ENCODE data around the gene PTTG1IP. TPM values are rescaled to one million over a fixed set of nuclear protein-coding genes. Genes with fewer than 3 reads are reported as not detected.
"Not testable (repeated sequence)": the region's sequence is repeated elsewhere in the genome, so short reads cannot be mapped to it uniquely, and the experiment has no call there.

The PTTG1IP gene
- total RNA-seq, 1 experiment from 2014 or later: 136 TPM

GRCh38 chr21:44884097-44884496 is 10.6 kb upstream of the PTTG1IP start:
- Mint-ChIP-seq H3K36me3 (ENCODE audit: insufficient read depth, unreplicated experiment) (peaks cover 4% of the 10 kb centered on the region), H3K4me1 (ENCODE audit: low read depth, unreplicated experiment) (peaks cover 19% of the 10 kb centered on the region), H3K9me3 (ENCODE audit: low read depth, unreplicated experiment) (no peaks in the 10 kb centered on the region), H3K4me3 (ENCODE audit: low read depth, unreplicated experiment) (no peak overlapping the region), H3K27me3 (ENCODE audit: unreplicated experiment) (peaks cover 13% of the 10 kb centered on the region), H3K27ac (ENCODE audit: unreplicated experiment) (no peak overlapping the region)
- TF ChIP-seq, protein P1, sequence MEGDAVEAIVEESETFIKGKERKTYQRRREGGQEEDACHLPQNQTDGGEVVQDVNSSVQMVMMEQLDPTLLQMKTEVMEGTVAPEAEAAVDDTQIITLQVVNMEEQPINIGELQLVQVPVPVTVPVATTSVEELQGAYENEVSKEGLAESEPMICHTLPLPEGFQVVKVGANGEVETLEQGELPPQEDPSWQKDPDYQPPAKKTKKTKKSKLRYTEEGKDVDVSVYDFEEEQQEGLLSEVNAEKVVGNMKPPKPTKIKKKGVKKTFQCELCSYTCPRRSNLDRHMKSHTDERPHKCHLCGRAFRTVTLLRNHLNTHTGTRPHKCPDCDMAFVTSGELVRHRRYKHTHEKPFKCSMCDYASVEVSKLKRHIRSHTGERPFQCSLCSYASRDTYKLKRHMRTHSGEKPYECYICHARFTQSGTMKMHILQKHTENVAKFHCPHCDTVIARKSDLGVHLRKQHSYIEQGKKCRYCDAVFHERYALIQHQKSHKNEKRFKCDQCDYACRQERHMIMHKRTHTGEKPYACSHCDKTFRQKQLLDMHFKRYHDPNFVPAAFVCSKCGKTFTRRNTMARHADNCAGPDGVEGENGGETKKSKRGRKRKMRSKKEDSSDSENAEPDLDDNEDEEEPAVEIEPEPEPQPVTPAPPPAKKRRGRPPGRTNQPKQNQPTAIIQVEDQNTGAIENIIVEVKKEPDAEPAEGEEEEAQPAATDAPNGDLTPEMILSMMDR (IDR thresholded peaks at IDR 0.05; ENCODE audit: unreplicated experiment): no peak
- BruUV-seq (replicated peaks): no TSS peak
- no peak for DNase-seq
- CTCF ChIA-PET: no interaction called here
- intact Hi-C loops (cut with micrococcal nuclease; ENCODE audit: unreplicated experiment): no loop called here

DNA sequence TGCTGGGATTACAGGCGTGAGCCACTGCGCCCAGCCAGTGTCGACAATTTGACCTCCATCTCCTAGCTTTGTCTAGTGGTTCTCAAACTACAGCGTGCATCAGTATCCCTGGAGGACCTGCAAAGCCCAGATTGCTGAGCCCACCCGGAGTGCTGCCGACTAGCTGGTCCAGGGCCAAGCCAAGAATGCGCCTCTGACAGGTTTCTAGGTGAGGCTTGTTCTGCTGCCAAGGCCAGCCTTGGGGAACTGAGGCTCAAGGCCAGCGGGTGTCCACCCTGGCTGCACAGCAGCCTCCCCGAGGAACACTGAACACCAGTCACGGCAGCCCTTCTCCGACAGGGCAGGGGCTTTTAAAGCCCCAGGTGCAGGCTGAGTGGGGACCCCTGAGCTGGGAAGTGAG is 9.8 kb upstream of the PTTG1IP start:
- H3K4me1 Mint-ChIP-seq (ENCODE audit: low read depth, unreplicated experiment): peaks cover 19% of the 10 kb centered on the region
- intact Hi-C loops (cut with micrococcal nuclease; ENCODE audit: unreplicated experiment): no loop called here
- no peak overlapping the region for H3K27ac Mint-ChIP-seq (ENCODE audit: unreplicated experiment)
- H3K27me3 Mint-ChIP-seq (ENCODE audit: unreplicated experiment): peaks cover 13% of the 10 kb centered on the region
- CTCF ChIA-PET: interaction anchor here (0.5 kb wide), 1 partner anchor 9 kb away, joined by 5 read pairs; no protein-coding TSS in a partner anchor
- no TSS peak for BruUV-seq (replicated peaks)
- no peaks in the 10 kb centered on the region for H3K36me3 Mint-ChIP-seq (ENCODE audit: insufficient read depth, unreplicated experiment)
- no peak overlapping the region for H3K4me3 Mint-ChIP-seq (ENCODE audit: low read depth, unreplicated experiment)
- no peaks in the 10 kb centered on the region for H3K9me3 Mint-ChIP-seq (ENCODE audit: low read depth, unreplicated experiment)
- TF ChIP-seq, protein P1 (IDR thresholded peaks at IDR 0.05; ENCODE audit: unreplicated experiment): no peak
- no peak for DNase-seq

DNA sequence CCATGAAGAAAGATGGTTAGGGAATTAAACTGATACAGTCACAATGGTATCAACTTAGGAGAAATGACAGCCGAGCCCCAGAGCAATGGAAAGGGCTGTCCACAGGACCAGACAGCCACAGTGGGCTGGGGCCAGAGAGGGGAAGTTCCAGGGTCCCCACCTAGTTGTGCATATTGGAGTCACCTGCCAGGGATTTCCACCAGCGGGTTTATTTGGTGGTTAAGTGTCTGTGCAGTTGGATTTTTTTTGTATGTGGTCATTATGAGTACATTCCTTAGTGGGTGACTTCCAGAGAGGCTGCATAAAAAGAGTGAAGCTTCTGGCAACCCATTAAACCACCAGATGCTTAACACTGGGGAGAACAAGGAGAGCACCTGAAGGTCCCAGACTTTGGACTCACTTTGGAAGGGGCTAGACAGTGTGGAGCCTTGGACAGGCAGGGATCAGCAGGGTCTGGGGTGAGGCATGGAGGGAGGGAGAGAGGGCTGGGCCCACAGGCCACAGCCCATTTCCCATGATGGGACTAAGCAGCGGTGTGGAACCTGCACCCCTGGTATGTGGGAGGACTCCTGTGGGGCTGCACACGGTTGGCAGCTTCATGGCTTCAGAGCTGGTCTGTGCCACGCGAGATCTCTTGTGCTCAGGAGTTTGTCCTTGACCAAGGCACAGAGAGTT is 7.8 kb upstream of the PTTG1IP start:
- CTCF ChIA-PET: no interaction called here
- Mint-ChIP-seq H3K4me1 (ENCODE audit: low read depth, unreplicated experiment) (peaks cover 19% of the 10 kb centered on the region), H3K9me3 (ENCODE audit: low read depth, unreplicated experiment) (no peaks in the 10 kb centered on the region), H3K36me3 (ENCODE audit: insufficient read depth, unreplicated experiment) (no peaks in the 10 kb centered on the region), H3K4me3 (ENCODE audit: low read depth, unreplicated experiment) (no peak overlapping the region), H3K27ac (ENCODE audit: unreplicated experiment) (no peak overlapping the region), H3K27me3 (ENCODE audit: unreplicated experiment) (peaks cover 13% of the 10 kb centered on the region)
- TF ChIP-seq, protein P1 (IDR thresholded peaks at IDR 0.05; ENCODE audit: unreplicated experiment): no peak
- intact Hi-C loops (cut with micrococcal nuclease; ENCODE audit: unreplicated experiment): no loop called here
- DNase-seq: no peak
- BruUV-seq (replicated peaks): no TSS peak

- intact Hi-C loops (cut with micrococcal nuclease; ENCODE audit: unreplicated experiment): no loop called here
- DNase-seq: no peak
- H3K27ac Mint-ChIP-seq (ENCODE audit: unreplicated experiment): no peak overlapping the region
- H3K9me3 Mint-ChIP-seq (ENCODE audit: low read depth, unreplicated experiment): no peaks in the 10 kb centered on the region
- no peaks in the 10 kb centered on the region for H3K36me3 Mint-ChIP-seq (ENCODE audit: insufficient read depth, unreplicated experiment)
- TF ChIP-seq, protein P1 (IDR thresholded peaks at IDR 0.05; ENCODE audit: unreplicated experiment): no peak
- CTCF ChIA-PET: no interaction called here
- H3K27me3 Mint-ChIP-seq (ENCODE audit: unreplicated experiment): peaks cover 13% of the 10 kb centered on the region
- peaks cover 19% of the 10 kb centered on the region for H3K4me1 Mint-ChIP-seq (ENCODE audit: low read depth, unreplicated experiment)
- H3K4me3 Mint-ChIP-seq (ENCODE audit: low read depth, unreplicated experiment): no peak overlapping the region
- no TSS peak for BruUV-seq (replicated peaks)
Observed at GRCh38 chr21:44880405-44881197, 7.1 kb upstream of the PTTG1IP start.

- Mint-ChIP-seq H3K4me1 (ENCODE audit: low read depth, unreplicated experiment) (peaks cover 19% of the 10 kb centered on the region), H3K27me3 (ENCODE audit: unreplicated experiment) (peaks cover 13% of the 10 kb centered on the region)
- H3K9me3 Mint-ChIP-seq (ENCODE audit: low read depth, unreplicated experiment); CTCF ChIA-PET; H3K4me3 Mint-ChIP-seq (ENCODE audit: low read depth, unreplicated experiment); DNase-seq; H3K36me3 Mint-ChIP-seq (ENCODE audit: insufficient read depth, unreplicated experiment); H3K27ac Mint-ChIP-seq (ENCODE audit: unreplicated experiment); BruUV-seq (replicated peaks): not testable (repeated sequence)
- intact Hi-C loops (cut with micrococcal nuclease; ENCODE audit: unreplicated experiment): loop anchor here (10.0 kb wide), 1 partner anchor 74 kb away; the partner anchor contains the start of gene UBE2G2
Observed at GRCh38 chr21:44879238-44879637, 5.7 kb upstream of the PTTG1IP start.
